K562 (cell line): ENCODE results near the gene CXCR5. TPM values are rescaled to one million over a fixed set of nuclear protein-coding genes. Genes with fewer than 3 reads are reported as not detected.

Experiments
- ATF1 ChIP-seq, 2 experiments: fragments of 450-650 bp in 1 of 2; IDR thresholded peaks; 2 replicates each; pipeline ENCODE4 v1.6.1; 2016; ENCODE audit warnings: missing compliant biosample characterization in 1 of 2, missing genetic modification characterization in 1 of 2
- ATF7 ChIP-seq: fragments of 450-650 bp; IDR thresholded peaks from 2 replicates; pipeline ENCODE4 v1.7.1; 2014; ENCODE audit warnings: mild to moderate bottlenecking, moderate library complexity
- ELF1 ChIP-seq: fragments of 200-800 bp; sonication (Bioruptor generic); IDR thresholded peaks from 2 replicates; pipeline ENCODE4 v1.6.1; 2016; ENCODE audit warnings: missing genetic modification characterization, missing compliant biosample characterization
- JUNB ChIP-seq: fragments of 450-650 bp; formaldehyde crosslinking; conservative IDR thresholded peaks from 2 replicates; pipeline ENCODE4 v1.4.0; 2020; ENCODE audit warnings: mild to moderate bottlenecking
- KDM1A ChIP-seq, 2 experiments: fragments of 450-650 bp; IDR thresholded peaks; 2 replicates each; pipeline ENCODE4 v1.6.1; 2016; ENCODE audit warnings: mild to moderate bottlenecking in 2 of 2
- MAX ChIP-seq: sonication (generic); formaldehyde crosslinking; IDR thresholded peaks from 2 replicates; pipeline ENCODE4 v1.9.0; 2022; ENCODE audit warnings: mild to moderate bottlenecking, missing genetic modification reagents
- MEIS2 ChIP-seq: fragments of 450-650 bp; IDR thresholded peaks from 2 replicates; pipeline ENCODE4 v1.6.1; 2014; ENCODE audit warnings: mild to moderate bottlenecking; ENCODE audit not compliant: partially characterized antibody
- MNT ChIP-seq, 2 experiments: fragments of 450-650 bp; conservative IDR thresholded peaks; 2 replicates each; pipeline ENCODE4 v1.6.1; 2017; ENCODE audit warnings: mild to moderate bottlenecking in 2 of 2, moderate library complexity in 2 of 2
- NEUROD1 ChIP-seq: fragments of 150-350 bp; IDR thresholded peaks from 2 replicates; pipeline ENCODE4 v1.6.1; 2014; ENCODE audit warnings: borderline replicate concordance, low read length, low read depth; ENCODE audit not compliant: partially characterized antibody
- NONO ChIP-seq, 2 experiments: fragments of 200-400 bp in 1 of 2; fragments of 450-650 bp in 1 of 2; formaldehyde crosslinking in 1 of 2; IDR thresholded peaks; 2 replicates each; pipeline ENCODE4 v1.6.1; 2017; ENCODE audit warnings: low read depth in 2 of 2, mild to moderate bottlenecking in 2 of 2, moderate library complexity in 2 of 2, low read length in 1 of 2
- PRDM10 ChIP-seq: fragments of 450-650 bp; IDR thresholded peaks from 2 replicates; pipeline ENCODE4 v1.6.1; 2018; ENCODE audit not compliant: partially characterized antibody
- RAD21 ChIP-seq, 2 experiments: fragments of 250-450 bp in 1 of 2; fragments of 450-650 bp in 1 of 2; sonication (Bioruptor Pico) in 1 of 2; formaldehyde crosslinking in 1 of 2; IDR thresholded peaks in 1 of 2; conservative IDR thresholded peaks in 1 of 2; 2 replicates each; pipeline versions ENCODE4 v1.4.0 to v1.8.0; 2020 to 2022; ENCODE audit warnings: mild to moderate bottlenecking in 2 of 2, moderate library complexity in 1 of 2
- RB1 ChIP-seq: fragments of 450-650 bp; IDR thresholded peaks from 2 replicates; pipeline ENCODE4 v1.6.1; 2017; ENCODE audit warnings: low read depth, mild to moderate bottlenecking
- TEAD4 ChIP-seq, 2 experiments: sonication (generic) in 1 of 2; formaldehyde crosslinking in 1 of 2; IDR thresholded peaks; 2 replicates each; pipeline versions ENCODE4 v1.6.1 to v1.8.0; 2012 to 2022; ENCODE audit warnings: borderline replicate concordance in 1 of 2, inconsistent platforms in 1 of 2, low read length in 1 of 2, mild to moderate bottlenecking in 1 of 2, missing genetic modification reagents in 1 of 2
- ZBED1 ChIP-seq: IDR thresholded peaks from 2 replicates; pipeline ENCODE4 v1.6.1; 2014
- ZBTB2 ChIP-seq: fragments of 450-650 bp; IDR thresholded peaks from 2 replicates; pipeline ENCODE4 v1.6.1; 2016; ENCODE audit warnings: antibody characterized with exemption
- ZFP1 ChIP-seq: fragments of 450-650 bp; formaldehyde crosslinking; IDR thresholded peaks from 2 replicates; pipeline ENCODE4 v1.4.0; 2020; ENCODE audit warnings: mild to moderate bottlenecking, mixed read lengths
- ZFP36 ChIP-seq: fragments of 150-350 bp; IDR thresholded peaks from 2 replicates; pipeline ENCODE4 v1.6.1; 2018; ENCODE audit warnings: low read length, low read depth; ENCODE audit not compliant: partially characterized antibody
- ZNF274 ChIP-seq: IDR thresholded peaks from 2 replicates; pipeline ENCODE4 v1.6.1; 2011; ENCODE audit warnings: low read depth, mild to moderate bottlenecking, low read length, moderate library complexity, borderline replicate concordance
- ZNF551 ChIP-seq: fragments of 250-450 bp; sonication (Bioruptor Pico); IDR thresholded peaks from 2 replicates; pipeline ENCODE4 v1.5.0; 2021; ENCODE audit warnings: mild to moderate bottlenecking, moderate library complexity
- polyA plus RNA-seq, 8 experiments: library from polyadenylated mRNA; depleted of rRNA in 4 of 8; stranded (reverse) in 5 of 8; unstranded in 3 of 8; fragments of >200 nt; fragmentation: Nextera tagmentation in 2 of 8; fragmentation: Illumina TruSeq in 1 of 8; extraction: Ambion mirVana in 2 of 8; extraction: Trizol in 1 of 8; gene quantifications; 2 replicates each; pipeline versions ENCODE4 v1.2.1 to v1.2.3, GENCODE V29; 2011 to 2014; ENCODE audit warnings: inconsistent platforms in 1 of 8, missing spikeins in 1 of 8
- total RNA-seq, 7 experiments: library from RNA; depleted of rRNA in 6 of 7; stranded (reverse); fragments of >200 nt in 6 of 7; fragmentation: Illumina TruSeq in 2 of 7; extraction: Trizol in 2 of 7; gene quantifications; 2 replicates each; pipeline versions ENCODE4 v1.2.1 to v1.2.3, GENCODE V29; 2011 to 2021; ENCODE audit warnings: low replicate concordance in 1 of 7

Gene CXCR5
- total and polyA plus RNA-seq, 9 of the 15 experiments (the other 6 are each of a cell fraction or from before 2014, with no cell fraction given): 0.03 to 0.06 TPM; not detected in 7

- TF ChIP-seq NONO (IDR thresholded peaks at IDR 0.05; ENCODE audit: low read depth in 2 of 2, low read length in 1 of 2): 0 out of 4 replicates have a peak, but pooled peaks of 1 of the 2 experiments have one; percentile 5
- peak; percentile 87 for TF ChIP-seq NEUROD1
- peak; percentile 27; the same call in 1 of the 2 replicates for TF ChIP-seq MAX (CRISPR knock-in tag)
- no peak for TF ChIP-seq ZBED1
- peak; percentile 28 for TF ChIP-seq MEIS2
- peak; percentile 71; the same call in 1 of the 2 replicates for TF ChIP-seq ZBTB2
- TF ChIP-seq ZNF274: no peak
- peak; percentile 27; the same call in 1 of the 2 replicates for TF ChIP-seq RB1
- peak; percentile 4 for TF ChIP-seq PRDM10
- TF ChIP-seq ZNF551 (CRISPR knock-in tag): no peak
- TF ChIP-seq ATF7: peak; percentile 64; the same call in 1 of the 2 replicates
- peak; percentile 67 to 87 for TF ChIP-seq RAD21 (CRISPR knock-in tag; conservative IDR thresholded peaks at IDR 0.05 in 1 of 2, IDR thresholded peaks at IDR 0.05 in 1 of 2)
- no peak for TF ChIP-seq ZFP36
- TF ChIP-seq TEAD4 (IDR thresholded peaks at IDR 0.05; ENCODE audit: low read length): peak; percentile 20; the same call in 1 of the 2 replicates
- no peak for TF ChIP-seq TEAD4 (CRISPR knock-in tag; IDR thresholded peaks at IDR 0.05; ENCODE audit: borderline replicate concordance)
- TF ChIP-seq MNT (conservative IDR thresholded peaks at IDR 0.05): peak; percentile 60 to 86; a peak in 2 of 4 replicates
- peak in 1 of 2 experiments; percentile 65; a peak in 1 of 4 replicates for TF ChIP-seq KDM1A (IDR thresholded peaks at IDR 0.05)
- TF ChIP-seq ELF1 (tag): peak; percentile 50; the same call in 1 of the 2 replicates
- TF ChIP-seq ATF1 (CRISPR knock-in tag; IDR thresholded peaks at IDR 0.05): no peak
- peak; percentile 88 for TF ChIP-seq ATF1 (tag; IDR thresholded peaks at IDR 0.05)
- TF ChIP-seq JUNB: no peak
- 0 out of 2 replicates have a peak, but pooled peaks have one; percentile 42 for TF ChIP-seq ZFP1 (CRISPR knock-in tag)
These were observed 44.6 kb downstream of the CXCR5 start (continued) for GRCh38 chr11:118928101-118928869.
